Hepatocyte (in vitro differentiated cells): Measurements from ENCODE around the gene POTEH.
"Not testable (repeated sequence)": the region's sequence is repeated elsewhere in the genome, so short reads cannot be mapped to it uniquely, and the experiment has no call there.

ENCODE experiments used
- CTCF ChIP-seq: fragments of 200-600 bp; sonication (generic); IDR thresholded peaks from 2 replicates; pipeline ENCODE4 v1.5.1; 2016; ENCODE audit warnings: antibody characterized with exemption, mild to moderate bottlenecking; ENCODE audit not compliant: poor library complexity
- EZH2 ChIP-seq: fragments of 200-600 bp; sonication (generic); IDR thresholded peaks from 2 replicates; pipeline ENCODE4 v1.6.1; 2016; ENCODE audit warnings: antibody characterized with exemption, mild to moderate bottlenecking, borderline replicate concordance

DNA sequence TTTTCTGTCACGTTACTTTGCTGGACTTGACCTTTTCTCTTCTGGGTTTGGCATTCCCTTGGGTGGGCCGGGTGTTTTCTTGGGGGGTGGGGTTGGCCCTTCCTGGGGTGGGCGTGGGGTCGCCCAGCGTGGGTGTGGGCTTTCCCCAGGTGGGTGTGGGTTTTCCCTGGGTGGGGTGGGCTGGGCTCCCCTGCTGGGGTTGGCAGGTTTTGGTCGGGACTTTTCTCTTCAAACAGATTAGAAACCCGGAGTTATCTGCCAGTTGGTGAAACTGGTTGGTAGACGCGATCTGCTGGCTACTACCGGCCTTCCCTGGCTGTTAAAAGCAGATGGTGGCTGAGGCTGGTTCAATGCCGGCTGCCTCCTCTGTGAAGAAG is at the start of gene POTEH:
- TF ChIP-seq EZH2, CTCF: not testable (repeated sequence)
